HepG2 (cell line): ENCODE measurements around the gene SH2D3A. TPM values are rescaled to one million over a fixed set of nuclear protein-coding genes. Genes with fewer than 3 reads are reported as not detected.
A peak's percentile ranks its signal among the peaks of the same experiment; 100 is the strongest.

ENCODE experiments used
- FOSL2 ChIP-seq: sonication (generic); formaldehyde crosslinking; IDR thresholded peaks from 2 replicates; pipeline ENCODE4 v1.4.0; 2020; ENCODE audit warnings: missing genetic modification reagents
- HNRNPL ChIP-seq: fragments of 200-400 bp; formaldehyde crosslinking; IDR thresholded peaks from 2 replicates; pipeline ENCODE4 v1.6.1; 2017; ENCODE audit warnings: mild to moderate bottlenecking, low read depth, low read length
- ISX ChIP-seq: sonication (generic); formaldehyde crosslinking; conservative IDR thresholded peaks from 2 replicates; pipeline ENCODE4 v1.5.0; 2020; ENCODE audit warnings: missing genetic modification reagents
- NFE2L2 ChIP-seq: fragments of 150-350 bp; IDR thresholded peaks from 2 replicates; pipeline ENCODE4 v1.6.1; 2014; ENCODE audit warnings: low read length
- NR2F1 ChIP-seq, 2 experiments: fragments of 450-650 bp in 1 of 2; formaldehyde crosslinking in 1 of 2; IDR thresholded peaks; 2 replicates each; pipeline versions ENCODE4 v1.5.0 to v1.6.1; 2016 to 2020; ENCODE audit warnings: mild to moderate bottlenecking in 1 of 2, missing compliant biosample characterization in 1 of 2, missing genetic modification reagents in 1 of 2, moderate library complexity in 1 of 2
- NR2F6 ChIP-seq, 2 experiments: IDR thresholded peaks; 2 replicates each; pipeline ENCODE4 v1.6.1; 2016; ENCODE audit warnings: antibody characterized with exemption in 1 of 2, mild to moderate bottlenecking in 1 of 2
- PHF21A ChIP-seq: sonication (generic); formaldehyde crosslinking; IDR thresholded peaks from 2 replicates; pipeline ENCODE4 v1.5.0; 2020; ENCODE audit warnings: mild to moderate bottlenecking, missing genetic modification reagents
- PHF5A ChIP-seq: IDR thresholded peaks from one replicate; pipeline ENCODE4 v1.6.1; 2018; ENCODE audit warnings: low read depth, missing genetic modification reagents; ENCODE audit not compliant: unreplicated experiment
- PRDM10 ChIP-seq: sonication (generic); formaldehyde crosslinking; IDR thresholded peaks from 2 replicates; pipeline ENCODE4 v1.4.0; 2020; ENCODE audit warnings: low read depth, missing genetic modification reagents
- SKI ChIP-seq: fragments of 450-650 bp; IDR thresholded peaks from one replicate; pipeline ENCODE4 v1.6.1; 2018; ENCODE audit warnings: mild to moderate bottlenecking; ENCODE audit not compliant: partially characterized antibody
- STAG1 ChIP-seq: sonication (generic); formaldehyde crosslinking; IDR thresholded peaks from 2 replicates; pipeline ENCODE4 v1.4.0; 2020; ENCODE audit warnings: missing genetic modification reagents
- TSC22D2 ChIP-seq: sonication (generic); formaldehyde crosslinking; IDR thresholded peaks from 2 replicates; pipeline ENCODE4 v1.5.1; 2020; ENCODE audit warnings: missing genetic modification reagents, mild to moderate bottlenecking, borderline replicate concordance
- YEATS2 ChIP-seq: sonication (generic); formaldehyde crosslinking; IDR thresholded peaks from 2 replicates; pipeline ENCODE4 v1.4.0; 2020; ENCODE audit warnings: missing genetic modification reagents, borderline replicate concordance
- ZBTB7A ChIP-seq: sonication (generic); formaldehyde crosslinking; IDR thresholded peaks from 2 replicates; pipeline ENCODE4 v1.8.0; 2022; ENCODE audit warnings: mild to moderate bottlenecking, missing genetic modification reagents
- ZFAT ChIP-seq: sonication (generic); formaldehyde crosslinking; conservative IDR thresholded peaks from 2 replicates; pipeline ENCODE4 v1.8.1; 2023; ENCODE audit warnings: missing genetic modification reagents, inconsistent platforms
- ZNF256 ChIP-seq: sonication (generic); formaldehyde crosslinking; conservative IDR thresholded peaks from 2 replicates; pipeline ENCODE4 v1.4.0; 2020; ENCODE audit warnings: missing genetic modification reagents
- ZNF441 ChIP-seq: sonication (generic); formaldehyde crosslinking; IDR thresholded peaks from 2 replicates; pipeline ENCODE4 v1.7.0; 2021; ENCODE audit warnings: missing genetic modification reagents, borderline replicate concordance
- ZNF577 ChIP-seq: sonication (generic); formaldehyde crosslinking; IDR thresholded peaks from 2 replicates; pipeline ENCODE4 v1.4.0; 2020; ENCODE audit warnings: mild to moderate bottlenecking, low read depth, missing genetic modification reagents, borderline replicate concordance
- ZNF670 ChIP-seq: sonication (generic); formaldehyde crosslinking; IDR thresholded peaks from 2 replicates; pipeline ENCODE4 v1.8.0; 2022; ENCODE audit warnings: mild to moderate bottlenecking, missing genetic modification reagents, borderline replicate concordance
- ZNF780A ChIP-seq: sonication (generic); formaldehyde crosslinking; IDR thresholded peaks from 2 replicates; pipeline ENCODE4 v1.8.0; 2022; ENCODE audit warnings: mild to moderate bottlenecking, missing genetic modification reagents, moderate library complexity
- ZSCAN29 ChIP-seq: sonication (generic); formaldehyde crosslinking; conservative IDR thresholded peaks from 2 replicates; pipeline ENCODE4 v1.4.0; 2020; ENCODE audit warnings: mild to moderate bottlenecking, missing genetic modification reagents
- polyA plus RNA-seq, 8 experiments: library from polyadenylated mRNA; depleted of rRNA in 3 of 8; stranded (reverse) in 7 of 8; unstranded in 1 of 8; fragments of >200 nt; fragmentation: Illumina TruSeq in 4 of 8; extraction: Trizol in 4 of 8; gene quantifications; 2 replicates each; pipeline versions ENCODE4 v1.2.1 to v1.2.3, GENCODE V29; 2011 to 2016; ENCODE audit warnings: low read depth in 4 of 8, missing spikeins in 1 of 8, mixed read lengths in 1 of 8; ENCODE audit not compliant: insufficient read depth in 1 of 8
- total RNA-seq, 5 experiments: library from RNA; depleted of rRNA; stranded (reverse); fragments of >200 nt; fragmentation: Illumina TruSeq; extraction: Trizol; gene quantifications; 2 replicates each; pipeline ENCODE4 v1.2.3, GENCODE V29; 2016; ENCODE audit warnings: low read depth in 1 of 5
- TF ChIP-seq, protein P1 (sequence below): sonication (generic); formaldehyde crosslinking; IDR thresholded peaks from 2 replicates; pipeline ENCODE4 v1.8.0; 2022; ENCODE audit warnings: mild to moderate bottlenecking, missing genetic modification reagents, moderate library complexity
- TF ChIP-seq, protein P2 (sequence below): sonication (generic); formaldehyde crosslinking; IDR thresholded peaks from 2 replicates; pipeline ENCODE4 v1.5.0; 2020; ENCODE audit warnings: missing genetic modification reagents
- TF ChIP-seq, protein P3 (sequence below): sonication (generic); formaldehyde crosslinking; IDR thresholded peaks from 2 replicates; pipeline ENCODE4 v1.5.0; 2020; ENCODE audit warnings: missing genetic modification reagents, mild to moderate bottlenecking, borderline replicate concordance

Gene SH2D3A
- total and polyA plus RNA-seq, 2 of the 13 experiments (the other 11 are each of a cell fraction or from before 2014, with no cell fraction given) = 1.0 to 2.2 TPM

DNA sequence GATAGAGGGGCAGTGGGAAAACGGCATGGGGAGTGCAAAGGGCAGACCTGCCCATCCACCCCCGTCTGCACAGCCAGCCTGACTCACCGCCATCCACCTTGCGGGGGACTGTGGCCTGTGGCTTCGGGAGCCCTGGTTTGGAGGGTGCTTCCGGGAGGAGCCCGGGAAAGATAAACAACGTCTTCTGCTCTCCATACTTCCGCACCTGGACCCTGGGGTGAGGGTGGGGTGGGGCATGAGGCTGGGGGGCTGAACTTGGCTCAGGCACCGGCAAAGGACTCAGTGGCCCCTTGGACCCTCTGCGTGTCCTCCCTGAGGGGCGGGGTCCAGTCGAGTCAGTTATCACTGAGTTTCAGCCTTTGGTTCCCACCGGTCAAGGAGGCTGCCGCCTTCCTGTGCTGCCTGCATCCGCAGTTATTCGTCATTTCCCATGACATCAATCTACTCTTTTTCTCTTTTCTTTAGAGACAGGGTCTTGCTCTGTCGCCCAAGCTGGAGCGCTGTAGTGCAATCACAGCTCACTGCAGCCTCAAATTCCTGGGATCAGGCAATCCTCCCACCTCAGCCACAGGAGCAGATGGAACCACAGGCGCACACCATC, 33.0 kb downstream of the SH2D3A start (continued):
- no peak for TF ChIP-seq STAG1 (CRISPR knock-in tag)
- TF ChIP-seq ZNF670 = 0 out of 2 replicates have a peak, but pooled peaks have one; percentile 35
- no peak for TF ChIP-seq NFE2L2
- TF ChIP-seq, protein P1, sequence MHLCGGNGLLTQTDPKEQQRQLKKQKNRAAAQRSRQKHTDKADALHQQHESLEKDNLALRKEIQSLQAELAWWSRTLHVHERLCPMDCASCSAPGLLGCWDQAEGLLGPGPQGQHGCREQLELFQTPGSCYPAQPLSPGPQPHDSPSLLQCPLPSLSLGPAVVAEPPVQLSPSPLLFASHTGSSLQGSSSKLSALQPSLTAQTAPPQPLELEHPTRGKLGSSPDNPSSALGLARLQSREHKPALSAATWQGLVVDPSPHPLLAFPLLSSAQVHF (CRISPR knock-in tag) = no peak
- no peak for TF ChIP-seq ZNF780A (CRISPR knock-in tag)
- TF ChIP-seq ZFAT (CRISPR knock-in tag) = no peak
- no peak for TF ChIP-seq ZSCAN29 (CRISPR knock-in tag)
- TF ChIP-seq SKI = peak; percentile 27
- TF ChIP-seq PHF5A (CRISPR knock-in tag) = no peak
- TF ChIP-seq HNRNPL = 0 out of 2 replicates have a peak, but pooled peaks have one; percentile 35
- TF ChIP-seq ZNF577 (CRISPR knock-in tag) = no peak
- TF ChIP-seq NR2F6 (IDR thresholded peaks at IDR 0.05) = 0 out of 2 replicates have a peak, but pooled peaks have one; percentile 17
- TF ChIP-seq NR2F6 (CRISPR knock-in tag; IDR thresholded peaks at IDR 0.05) = peak; percentile 38; the same call in 1 of the 2 replicates
- peak; percentile 46; the same call in 1 of the 2 replicates for TF ChIP-seq ZNF441 (CRISPR knock-in tag)
- peak; percentile 81 for TF ChIP-seq PRDM10
- no peak for TF ChIP-seq NR2F1 (CRISPR knock-in tag; IDR thresholded peaks at IDR 0.05)
- TF ChIP-seq TSC22D2 = no peak
- TF ChIP-seq, protein P2, sequence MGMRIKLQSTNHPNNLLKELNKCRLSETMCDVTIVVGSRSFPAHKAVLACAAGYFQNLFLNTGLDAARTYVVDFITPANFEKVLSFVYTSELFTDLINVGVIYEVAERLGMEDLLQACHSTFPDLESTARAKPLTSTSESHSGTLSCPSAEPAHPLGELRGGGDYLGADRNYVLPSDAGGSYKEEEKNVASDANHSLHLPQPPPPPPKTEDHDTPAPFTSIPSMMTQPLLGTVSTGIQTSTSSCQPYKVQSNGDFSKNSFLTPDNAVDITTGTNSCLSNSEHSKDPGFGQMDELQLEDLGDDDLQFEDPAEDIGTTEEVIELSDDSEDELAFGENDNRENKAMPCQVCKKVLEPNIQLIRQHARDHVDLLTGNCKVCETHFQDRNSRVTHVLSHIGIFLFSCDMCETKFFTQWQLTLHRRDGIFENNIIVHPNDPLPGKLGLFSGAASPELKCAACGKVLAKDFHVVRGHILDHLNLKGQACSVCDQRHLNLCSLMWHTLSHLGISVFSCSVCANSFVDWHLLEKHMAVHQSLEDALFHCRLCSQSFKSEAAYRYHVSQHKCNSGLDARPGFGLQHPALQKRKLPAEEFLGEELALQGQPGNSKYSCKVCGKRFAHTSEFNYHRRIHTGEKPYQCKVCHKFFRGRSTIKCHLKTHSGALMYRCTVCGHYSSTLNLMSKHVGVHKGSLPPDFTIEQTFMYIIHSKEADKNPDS (CRISPR knock-in tag) = no peak
- TF ChIP-seq PHF21A (CRISPR knock-in tag) = peak; percentile 75
- peak; percentile 18; the same call in 1 of the 2 replicates for TF ChIP-seq ZBTB7A
- TF ChIP-seq ZNF256 (CRISPR knock-in tag) = no peak
- no peak for TF ChIP-seq ISX (CRISPR knock-in tag)
- TF ChIP-seq FOSL2 (CRISPR knock-in tag) = peak; percentile 86
- peak; percentile 45; the same call in 1 of the 2 replicates for TF ChIP-seq YEATS2 (CRISPR knock-in tag)
- TF ChIP-seq, protein P3, sequence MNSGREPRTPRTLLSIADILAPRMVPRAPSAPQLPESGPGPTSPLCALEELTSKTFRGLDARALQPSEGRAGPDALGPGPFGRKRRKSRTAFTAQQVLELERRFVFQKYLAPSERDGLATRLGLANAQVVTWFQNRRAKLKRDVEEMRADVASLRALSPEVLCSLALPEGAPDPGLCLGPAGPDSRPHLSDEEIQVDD (CRISPR knock-in tag) = no peak
